ENCODE results near the gene ZNF710. TPM values are rescaled to one million over a fixed set of nuclear protein-coding genes. Genes with fewer than 3 reads are reported as not detected.

Gene ZNF710
- total RNA-seq, 1 experiment from 2014 or later: 10.0 TPM

DNA sequence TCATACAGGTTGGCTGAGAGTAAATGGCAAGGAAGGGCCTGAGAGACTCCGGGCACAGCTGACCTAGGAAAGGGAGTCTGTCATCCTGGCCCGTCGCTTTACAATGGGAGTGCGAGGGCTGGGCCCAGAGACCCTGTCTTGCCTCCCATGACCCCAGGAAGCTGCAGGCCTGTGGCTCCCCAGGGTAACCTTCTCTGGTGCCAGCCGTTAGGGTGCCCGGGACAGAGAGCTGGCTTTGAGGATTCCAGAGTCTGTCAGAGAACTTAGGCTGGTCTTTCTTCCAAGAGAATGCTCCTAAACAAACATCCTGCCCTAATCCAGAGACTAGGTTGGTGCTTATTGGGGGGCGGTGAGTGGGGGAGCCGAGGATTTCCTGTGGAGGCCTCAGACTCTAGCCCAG lies 18.5 kb downstream of the ZNF710 start:
- no peaks in the 10 kb centered on the region for H3K9me2 ChIP-seq (ENCODE audit: insufficient read depth)
- no peak overlapping the region for H3K9ac ChIP-seq (ENCODE audit: low read length)
- RAD21 ChIA-PET (ENCODE audit: low non-redundant PET in 1 of 2, low total read pairs in 2 of 2, uncharacterized antibody in 2 of 2, unreplicated experiment in 2 of 2): no interaction called here
- no peak overlapping the region for H3K4me3 ChIP-seq (replicated peaks in 1 of 2; ENCODE audit: low read depth in 1 of 2, low read length in 2 of 2)
- no peaks in the 10 kb centered on the region for H4K20me1 ChIP-seq (ENCODE audit: insufficient read depth)
- POLR2A ChIA-PET: no interaction called here
- intact Hi-C loops (cut with micrococcal nuclease): no loop called here
- H3K79me2 ChIP-seq (ENCODE audit: insufficient read depth, low read length): no peaks in the 10 kb centered on the region
- BruUV-seq (replicated peaks): no TSS peak
- no peak for TF ChIP-seq EZH2 (IDR thresholded peaks at IDR 0.05)
- TF ChIP-seq MAX (IDR thresholded peaks at IDR 0.05): no peak
- no peak for TF ChIP-seq FOSL1 (IDR thresholded peaks at IDR 0.05; ENCODE audit: low read depth)
- no peak for TF ChIP-seq TCF7L2 (IDR thresholded peaks at IDR 0.05; ENCODE audit: borderline replicate concordance, extremely low read depth, insufficient read depth, insufficient read length)
- no peak for TF ChIP-seq RAD21 (IDR thresholded peaks at IDR 0.05; ENCODE audit: low read depth)
- no peak for TF ChIP-seq ZBTB33 (IDR thresholded peaks at IDR 0.05; ENCODE audit: extremely low read depth, insufficient replicate concordance, low read length)
- no peak for TF ChIP-seq POLR2A (IDR thresholded peaks at IDR 0.05; ENCODE audit: borderline replicate concordance, extremely low read depth, insufficient read depth, insufficient read length)
- TF ChIP-seq CBX3 (IDR thresholded peaks at IDR 0.05; ENCODE audit: low read depth): no peak
- no peak for TF ChIP-seq ZFX (IDR thresholded peaks at IDR 0.05)
- TF ChIP-seq CEBPB (IDR thresholded peaks at IDR 0.05; ENCODE audit: low read depth): no peak
- no peak for TF ChIP-seq YY1 (IDR thresholded peaks at IDR 0.05; ENCODE audit: extremely low read depth, insufficient replicate concordance, low read depth, low read length)
- no peak for TF ChIP-seq SIN3A (IDR thresholded peaks at IDR 0.05; ENCODE audit: low read depth)
- TF ChIP-seq CTCF (IDR thresholded peaks at IDR 0.05 in 2 of 3, conservative IDR thresholded peaks at IDR 0.05 in 1 of 3; ENCODE audit: borderline replicate concordance in 1 of 3, insufficient read depth in 1 of 3, low read depth in 2 of 3, low read length in 2 of 3): no peak
- TF ChIP-seq EZH2phosphoT487 (IDR thresholded peaks at IDR 0.05; ENCODE audit: borderline replicate concordance): no peak
- TF ChIP-seq POLR2AphosphoS5 (IDR thresholded peaks at IDR 0.05; ENCODE audit: low read depth, low read length): no peak
- TF ChIP-seq, protein P1, sequence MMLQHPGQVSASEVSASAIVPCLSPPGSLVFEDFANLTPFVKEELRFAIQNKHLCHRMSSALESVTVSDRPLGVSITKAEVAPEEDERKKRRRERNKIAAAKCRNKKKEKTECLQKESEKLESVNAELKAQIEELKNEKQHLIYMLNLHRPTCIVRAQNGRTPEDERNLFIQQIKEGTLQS (IDR thresholded peaks at IDR 0.05): no peak
- TF ChIP-seq SRF (IDR thresholded peaks at IDR 0.05; ENCODE audit: low read depth): no peak
- no peak for TF ChIP-seq ZNF274 (IDR thresholded peaks at IDR 0.05; ENCODE audit: low read depth, low read length)
- TF ChIP-seq SP1 (IDR thresholded peaks at IDR 0.05; ENCODE audit: low read depth): no peak
- H3K9me3 ChIP-seq (ENCODE audit: control insufficient read depth in 1 of 2, insufficient read depth in 1 of 2, low read depth in 1 of 2, low read length in 2 of 2): no peaks in the 10 kb centered on the region
- H3K36me3 ChIP-seq (ENCODE audit: control insufficient read depth in 1 of 2, insufficient read depth in 2 of 2, low read length in 2 of 2): no peaks in the 10 kb centered on the region
- DNase-seq (ENCODE audit: low read depth, low spot score) (no peak), ATAC-seq (no peak)
- CTCF ChIA-PET: no interaction called here
- no peak overlapping the region for H2AFZ ChIP-seq (ENCODE audit: low read depth, low read length, poor library complexity, severe bottlenecking)
- H3K27ac ChIP-seq (ENCODE audit: low read depth, low read length): no peak overlapping the region
- no peaks in the 10 kb centered on the region for H3K27me3 ChIP-seq (ENCODE audit: insufficient read depth, low read length)
- H3K4me1 ChIP-seq (ENCODE audit: control insufficient read depth in 1 of 2, insufficient read depth in 2 of 2, low read length in 2 of 2): peaks cover 4 to 11% of the 10 kb centered on the region in 2 experiments; a peak in 3 of 4 replicates
- H3K4me2 ChIP-seq (ENCODE audit: low read length): no peak overlapping the region
